ENCODE results near the gene STK39.
"Not testable (repeated sequence)": the region's sequence is repeated elsewhere in the genome, so short reads cannot be mapped to it uniquely, and the experiment has no call there.

The STK39 gene

DNA sequence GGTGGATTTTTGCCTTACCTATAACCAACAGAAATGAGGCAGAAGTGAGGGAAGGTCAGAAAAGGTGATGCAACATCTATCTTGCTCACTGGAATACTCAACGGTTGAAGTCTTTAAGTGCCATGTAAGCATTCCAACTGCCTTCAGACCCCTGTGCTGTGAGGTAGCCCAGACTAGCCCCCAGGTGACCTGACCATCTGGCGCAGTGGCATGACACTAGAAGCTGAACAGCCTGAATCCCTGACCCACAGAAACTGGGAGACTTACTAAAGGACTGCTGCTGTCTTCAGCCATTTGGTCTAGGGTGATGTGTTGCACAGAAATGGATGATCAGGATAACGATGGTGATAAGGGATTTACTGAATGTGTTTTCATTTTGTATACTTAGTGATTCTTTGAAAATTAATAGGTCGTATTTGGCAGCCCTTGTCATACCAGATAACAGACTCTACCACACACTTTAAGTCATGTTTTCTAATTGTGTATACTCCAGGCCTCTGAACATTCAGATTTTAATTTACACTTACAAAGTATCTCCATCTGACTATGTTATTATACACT is 161.5 kb downstream of the STK39 start:
- DNase-seq (ENCODE audit: low spot score), result no peak

DNA sequence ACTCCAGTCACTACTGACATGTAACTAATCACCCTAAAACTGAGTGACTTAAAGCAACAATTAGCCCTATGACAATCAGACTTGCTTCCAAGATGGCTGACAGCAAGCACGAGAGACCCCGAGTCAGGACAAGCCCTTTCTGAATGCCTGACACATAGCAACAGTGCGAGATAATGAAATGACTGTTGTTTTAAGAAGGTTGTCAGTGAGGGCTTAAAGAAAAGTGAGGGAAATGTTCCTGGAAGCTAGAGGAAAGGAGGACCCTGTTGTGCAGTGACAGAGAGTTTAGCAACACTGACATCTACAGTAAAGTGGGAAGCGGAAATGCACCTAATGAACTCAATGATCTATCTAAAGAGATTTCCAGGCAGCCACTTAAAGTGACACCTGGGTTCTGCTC is 163.1 kb downstream of the STK39 start:
- no peak for DNase-seq (ENCODE audit: low spot score)

GRCh38 chr2:168081452-168081851 is 165.9 kb downstream of the STK39 start:
- DNase-seq (ENCODE audit: low spot score), result not testable (repeated sequence)

- no peak for DNase-seq (ENCODE audit: low spot score)
Observed at GRCh38 chr2:168079236-168079635, 168.2 kb downstream of the STK39 start.

- DNase-seq (ENCODE audit: low spot score), result no peak
Observed at GRCh38 chr2:168076731-168077130, 170.7 kb downstream of the STK39 start.

DNA sequence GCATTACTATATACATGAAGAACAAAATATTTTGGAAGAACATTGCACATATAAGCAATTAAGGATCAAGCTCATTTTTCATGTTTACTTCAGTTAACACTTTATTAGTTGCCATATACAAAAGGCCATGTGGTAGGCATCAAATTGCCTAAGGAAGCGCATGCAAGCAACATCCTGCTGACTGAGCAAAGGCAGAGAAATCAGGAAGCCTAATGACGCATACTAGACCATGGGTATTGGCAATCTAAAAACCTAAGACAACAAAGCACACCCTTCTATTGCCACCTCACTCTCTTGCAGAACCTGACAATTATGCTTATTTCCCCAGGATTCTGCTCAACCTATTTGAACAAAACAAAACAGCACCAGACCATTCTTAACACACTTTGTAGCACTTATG is 171.9 kb downstream of the STK39 start:
- no peak for DNase-seq (ENCODE audit: low spot score)

DNA sequence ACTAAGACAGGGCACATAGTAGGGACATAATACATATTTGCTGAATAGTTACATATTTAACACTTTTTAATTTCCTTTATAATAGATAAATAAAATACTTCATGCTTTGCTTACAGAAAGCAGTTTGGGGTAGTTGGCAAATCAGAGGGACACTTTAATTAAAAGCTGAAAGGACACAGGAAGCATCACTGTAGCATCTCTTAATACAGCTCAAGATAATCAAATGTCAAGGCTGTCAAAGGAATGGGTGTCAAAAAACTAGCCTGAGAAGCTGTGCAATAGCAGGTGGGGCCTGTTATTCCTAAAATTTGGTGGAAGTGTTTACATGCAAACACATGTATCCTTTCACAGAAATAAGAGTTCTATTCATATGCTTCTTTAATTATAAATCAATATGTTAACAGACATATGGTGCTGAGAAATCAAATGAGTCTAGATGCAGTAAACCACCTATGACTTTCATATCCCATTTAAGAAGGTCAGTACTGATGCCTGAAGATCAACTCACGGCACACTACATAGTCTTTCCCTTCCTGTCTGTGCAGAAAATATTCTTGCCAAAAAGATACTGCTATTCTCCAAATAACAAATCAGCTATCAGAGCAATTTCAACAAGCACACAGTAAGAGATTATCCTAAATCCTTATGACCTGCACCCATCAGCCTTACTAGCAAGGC is 174.6 kb downstream of the STK39 start:
- no peak for DNase-seq (ENCODE audit: low spot score)

- no peak for DNase-seq (ENCODE audit: low spot score)
Observed at GRCh38 chr2:168064011-168064998, 183.1 kb downstream of the STK39 start.

- DNase-seq (ENCODE audit: low spot score), result no peak
Observed at GRCh38 chr2:168062936-168063335, 184.5 kb downstream of the STK39 start.

- no peak for DNase-seq (ENCODE audit: low spot score)
Observed at GRCh38 chr2:168062054-168062453, 185.3 kb downstream of the STK39 start.

DNA sequence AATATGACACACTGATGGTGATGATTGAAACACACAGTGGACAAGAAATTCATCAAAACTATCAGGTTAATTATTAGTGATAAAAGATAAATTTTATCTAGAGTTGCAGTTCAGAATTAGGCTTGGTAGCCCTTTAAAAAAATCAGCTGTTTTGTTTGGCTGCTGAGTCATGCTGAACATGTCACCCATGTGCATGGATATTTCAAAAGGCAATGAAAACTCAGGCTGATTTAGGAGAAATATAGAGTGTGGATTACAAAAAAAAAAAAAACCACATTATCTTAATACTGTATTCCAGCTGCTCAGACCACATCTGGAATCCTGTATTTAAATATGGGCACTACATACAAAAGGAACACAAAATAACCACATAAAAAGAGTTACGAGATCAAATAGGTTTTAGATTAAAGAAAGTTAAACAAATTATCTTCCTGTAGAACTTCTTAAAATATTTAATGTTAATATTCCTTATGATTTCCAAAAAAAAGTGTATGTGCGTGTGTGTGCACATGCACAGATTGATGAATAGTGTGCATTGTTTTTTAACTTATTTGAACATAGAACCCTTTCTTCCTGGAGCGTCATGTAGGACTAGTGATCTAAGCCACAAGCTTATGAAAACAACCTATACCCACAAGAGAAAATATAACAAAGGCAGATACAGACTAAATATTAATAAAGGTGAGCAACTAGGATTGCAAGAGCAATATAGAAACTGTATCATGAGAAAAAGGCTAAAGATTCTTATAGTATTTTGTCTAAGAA is 186.2 kb downstream of the STK39 start:
- peak; percentile 55 for DNase-seq (ENCODE audit: low spot score)

GRCh38 chr2:168059758-168060157 is 187.6 kb downstream of the STK39 start:
- DNase-seq (ENCODE audit: low spot score), result no peak

- no peak for DNase-seq (ENCODE audit: low spot score)
Observed at GRCh38 chr2:168058675-168059074, 188.7 kb downstream of the STK39 start.

- DNase-seq (ENCODE audit: low spot score), result no peak
Observed at GRCh38 chr2:168056242-168056787, 191.1 kb downstream of the STK39 start.

DNA sequence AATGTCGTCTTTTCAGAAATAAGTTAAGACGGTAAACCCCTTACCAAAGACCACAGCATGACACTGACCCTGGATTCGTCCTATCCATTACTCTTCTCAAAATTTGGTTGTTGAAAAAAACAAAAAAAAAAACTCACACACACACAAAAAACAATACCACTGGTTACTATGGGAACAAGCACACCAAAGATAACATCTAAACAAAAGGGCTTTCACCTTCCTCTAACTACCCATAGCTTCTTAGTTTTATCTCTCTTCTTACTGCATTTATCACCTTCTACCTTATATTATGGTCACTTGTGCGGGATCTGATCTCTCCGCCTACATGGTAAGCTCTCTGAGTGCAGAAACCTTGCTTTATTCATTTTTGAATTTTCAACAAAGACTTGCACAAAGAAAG is 192.7 kb downstream of the STK39 start:
- DNase-seq (ENCODE audit: low spot score), result no peak

- no peak for DNase-seq (ENCODE audit: low spot score)
Observed at GRCh38 chr2:168053676-168054075, 193.7 kb downstream of the STK39 start.

GRCh38 chr2:168052773-168053172 is 194.6 kb downstream of the STK39 start:
- DNase-seq (ENCODE audit: low spot score), result no peak

DNA sequence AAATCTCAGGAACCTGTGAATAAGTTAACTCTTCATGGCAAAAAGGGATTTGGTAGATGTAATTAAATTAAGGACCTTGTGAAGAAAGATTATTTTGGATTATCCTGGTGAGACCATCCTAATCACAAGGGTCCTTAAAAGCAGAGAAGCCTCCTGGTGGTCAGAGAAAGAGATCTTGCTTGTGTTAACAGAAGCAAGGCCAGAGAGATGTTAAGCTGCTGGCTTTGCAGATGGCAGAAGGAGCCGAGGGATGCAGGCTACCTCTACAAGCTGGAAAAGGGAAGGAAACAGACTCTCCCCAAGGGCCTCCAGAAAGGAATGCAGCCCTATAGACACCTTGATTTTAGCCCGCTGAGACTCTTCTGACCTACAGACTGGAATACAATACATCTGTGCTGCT is 197.0 kb downstream of the STK39 start:
- no peak for DNase-seq (ENCODE audit: low spot score)

DNA sequence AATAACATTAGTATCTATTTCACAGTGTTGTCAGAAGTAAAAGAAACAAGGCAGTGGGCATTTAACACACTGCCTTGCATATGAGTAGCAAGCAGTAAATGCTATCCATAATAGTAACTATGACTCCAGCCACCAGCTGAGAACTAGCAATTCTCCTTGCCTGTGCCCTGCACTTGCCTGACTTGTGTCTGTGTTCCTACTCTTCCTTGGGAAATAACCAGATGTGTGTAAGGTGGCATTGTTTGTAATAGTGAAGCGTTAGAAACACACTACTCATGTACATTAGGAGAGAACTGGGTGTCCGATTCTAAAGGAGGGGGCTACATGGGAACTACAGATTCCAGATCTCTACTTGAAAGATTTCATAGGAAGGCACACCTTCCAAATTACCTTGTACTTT is 197.8 kb downstream of the STK39 start:
- no peak for DNase-seq (ENCODE audit: low spot score)

GRCh38 chr2:168047091-168047690 is 200.2 kb downstream of the STK39 start:
- no peak for DNase-seq (ENCODE audit: low spot score)

DNA sequence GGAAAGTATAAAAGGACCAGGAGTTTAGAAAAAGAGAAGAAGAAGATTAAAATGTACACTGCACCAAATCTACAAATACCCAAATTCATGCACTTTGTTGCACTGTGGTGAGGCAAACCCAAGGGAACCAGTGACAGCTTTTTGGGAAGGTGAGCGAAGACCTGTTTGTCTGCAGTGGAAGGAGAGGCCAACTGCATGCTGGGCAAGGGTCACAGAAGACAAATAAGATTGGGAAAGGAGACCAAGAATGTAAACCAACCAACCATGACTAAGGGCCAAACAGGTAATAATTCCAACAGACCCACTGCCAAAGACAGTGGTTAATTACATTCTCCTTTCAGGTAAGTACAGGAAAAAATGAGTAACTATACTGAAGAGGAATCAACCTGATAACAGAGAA is 202.8 kb downstream of the STK39 start:
- DNase-seq (ENCODE audit: low spot score), result no peak

Data from AG08396 (cell line).